ENCODE results near the gene LRRC23.

DNA sequence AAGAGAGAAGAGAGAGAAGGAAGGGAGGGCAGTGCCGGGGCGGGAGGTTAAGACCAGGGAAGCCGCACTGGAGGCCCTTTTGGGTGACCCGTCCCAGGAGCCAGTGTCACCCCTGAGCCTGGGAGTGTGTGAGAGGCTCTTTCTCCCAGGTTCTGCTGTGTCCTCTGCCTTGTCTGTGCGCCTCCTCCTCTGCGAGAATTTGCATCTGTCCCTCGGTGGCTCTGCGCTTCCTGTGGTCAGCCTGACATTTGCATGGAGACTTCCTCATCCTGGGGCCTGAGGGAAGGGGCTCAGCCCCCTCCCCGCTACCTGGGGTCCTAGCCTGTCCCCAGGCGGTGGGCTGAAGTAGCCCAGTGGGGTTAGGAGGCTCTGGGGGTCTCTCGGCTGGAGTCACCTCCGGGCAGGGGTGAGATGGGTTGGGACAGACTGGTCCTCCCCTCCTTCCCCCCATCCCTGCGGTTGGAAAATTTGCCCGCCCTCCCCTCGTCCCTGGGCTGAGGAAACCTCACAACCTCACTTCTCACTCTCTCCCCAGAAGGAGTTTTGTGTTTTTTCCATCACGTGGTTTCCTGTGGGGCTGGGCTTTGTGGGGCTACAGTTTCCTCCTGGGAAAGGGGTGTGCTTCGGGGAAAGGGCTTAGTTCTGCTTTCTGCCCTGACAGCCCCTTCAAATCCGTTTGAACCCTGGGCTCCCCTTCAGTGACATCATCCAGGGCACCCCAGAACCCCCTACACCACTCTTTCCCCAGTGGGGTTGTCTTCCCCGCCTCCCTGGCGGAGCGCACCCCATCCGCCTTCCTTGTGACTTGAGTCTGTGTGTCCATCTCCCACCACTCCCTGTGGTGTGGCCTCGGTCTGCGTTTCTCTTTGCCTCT lies 49.1 kb downstream of the LRRC23 start:
- no peak for TF ChIP-seq EZH2 (IDR thresholded peaks at IDR 0.05; ENCODE audit: insufficient read depth, poor library complexity, severe bottlenecking)
- no peak for TF ChIP-seq EZH2phosphoT487 (IDR thresholded peaks at IDR 0.05; ENCODE audit: insufficient read depth, low read depth)

Data from GM23248 (cell line).